Glutamatergic neuron (in vitro differentiated cells): ENCODE results near the gene RIPPLY3. TPM values are rescaled to one million over a fixed set of nuclear protein-coding genes. Genes with fewer than 3 reads are reported as not detected.
"Not testable (repeated sequence)": the region's sequence is repeated elsewhere in the genome, so short reads cannot be mapped to it uniquely, and the experiment has no call there.

Source experiments
- DNase-seq: peaks from one replicate; pipeline ENCODE4 v3.0.0; 2022
- H3K27ac Mint-ChIP-seq: one replicate; pipeline ENCODE4 v1.8.0; 2020; ENCODE audit warnings: mild to moderate bottlenecking, mixed read lengths, inconsistent platforms; ENCODE audit not compliant: unreplicated experiment
- H3K27me3 Mint-ChIP-seq: one replicate; pipeline ENCODE4 v1.8.0; 2020; ENCODE audit warnings: mild to moderate bottlenecking, moderate library complexity, mixed read lengths, inconsistent platforms; ENCODE audit not compliant: unreplicated experiment
- H3K36me3 Mint-ChIP-seq: one replicate; pipeline ENCODE4 v1.8.0; 2020; ENCODE audit warnings: mild to moderate bottlenecking, mixed read lengths, inconsistent platforms; ENCODE audit not compliant: unreplicated experiment
- H3K4me1 Mint-ChIP-seq: one replicate; pipeline ENCODE4 v1.8.0; 2020; ENCODE audit warnings: mild to moderate bottlenecking, low read depth, mixed read lengths, inconsistent platforms; ENCODE audit not compliant: unreplicated experiment
- H3K4me3 Mint-ChIP-seq: one replicate; pipeline ENCODE4 v1.8.0; 2020; ENCODE audit warnings: mild to moderate bottlenecking, mixed read lengths, inconsistent platforms; ENCODE audit not compliant: unreplicated experiment
- H3K9me3 Mint-ChIP-seq: one replicate; pipeline ENCODE4 v1.8.0; 2020; ENCODE audit warnings: mild to moderate bottlenecking, moderate library complexity, mixed read lengths, inconsistent platforms; ENCODE audit not compliant: unreplicated experiment
- CTCF ChIP-seq: fragments of 200-600 bp; sonication (generic); IDR thresholded peaks from one replicate; pipeline ENCODE4 v1.5.0; 2021; ENCODE audit not compliant: partially characterized antibody, unreplicated experiment
- total RNA-seq: library from RNA; stranded (reverse); fragmentation: NEBNext Ultra II Directional; extraction: Animal tissue kit (Norgen Biotek cat#: 25700); gene quantifications from one replicate; pipeline ENCODE4 v1.2.1, GENCODE V29; 2021; ENCODE audit not compliant: unreplicated experiment

The RIPPLY3 gene
- total RNA-seq, 1 donor from 2014 or later: not detected

- no peak for TF ChIP-seq CTCF
- Mint-ChIP-seq H3K27me3 (no peaks in the 10 kb centered on the region), H3K4me1 (no peaks in the 10 kb centered on the region)
These were observed 38.6 kb downstream of the RIPPLY3 start for GRCh38 chr21:37045149-37045548.

GRCh38 chr21:37045556-37045955 is 39.1 kb downstream of the RIPPLY3 start:
- Mint-ChIP-seq H3K36me3 (peaks cover 7% of the 10 kb centered on the region), H3K27ac (no peak overlapping the region), H3K4me1 (no peaks in the 10 kb centered on the region), H3K4me3 (no peak overlapping the region), H3K27me3 (no peaks in the 10 kb centered on the region), H3K9me3 (peaks cover 7% of the 10 kb centered on the region)
- no peak for TF ChIP-seq CTCF
- no peak for DNase-seq

More at GRCh38 chr21:37045149-37045548, 38.6 kb downstream of the RIPPLY3 start:
- DNase-seq: no peak
- Mint-ChIP-seq H3K27ac (no peak overlapping the region), H3K9me3 (peaks cover 7% of the 10 kb centered on the region), H3K36me3 (peaks cover 7% of the 10 kb centered on the region), H3K4me3 (no peak overlapping the region)

- DNase-seq: no peak
- Mint-ChIP-seq H3K36me3 (peaks cover 7% of the 10 kb centered on the region), H3K27ac (no peak overlapping the region), H3K9me3 (peaks cover 7% of the 10 kb centered on the region), H3K4me3 (no peak overlapping the region), H3K27me3 (peaks cover 3% of the 10 kb centered on the region), H3K4me1 (no peaks in the 10 kb centered on the region)
- no peak for TF ChIP-seq CTCF
These were observed 40.6 kb downstream of the RIPPLY3 start for GRCh38 chr21:37047079-37047478.

- not testable (repeated sequence) for DNase-seq, H3K9me3 Mint-ChIP-seq, H3K27ac Mint-ChIP-seq, H3K4me1 Mint-ChIP-seq, H3K4me3 Mint-ChIP-seq, H3K27me3 Mint-ChIP-seq, H3K36me3 Mint-ChIP-seq
These were observed 43.2 kb downstream of the RIPPLY3 start for GRCh38 chr21:37049741-37050140.

GRCh38 chr21:37055271-37055855 is 48.9 kb downstream of the RIPPLY3 start:
- Mint-ChIP-seq H3K4me3 (no peak overlapping the region), H3K27me3 (peaks cover 6% of the 10 kb centered on the region), H3K9me3 (peaks cover 7% of the 10 kb centered on the region), H3K4me1 (peaks cover 14% of the 10 kb centered on the region), H3K27ac (no peak overlapping the region), H3K36me3 (peaks cover 4% of the 10 kb centered on the region)
- TF ChIP-seq CTCF: no peak
- DNase-seq: no peak
